CD14-positive monocyte (primary cell): ENCODE data around the gene STARD4. TPM values are rescaled to one million over a fixed set of nuclear protein-coding genes. Genes with fewer than 3 reads are reported as not detected.
A peak's percentile ranks its signal among the peaks of the same experiment; 100 is the strongest.

Source experiments
- DNase-seq, 3 donors: peaks; one replicate each; pipeline ENCODE4 v3.0.0-alpha.2; 2011 to 2022
- H2AFZ ChIP-seq: 2 replicates; pipeline ENCODE4 v1.6.0; 2012; ENCODE audit warnings: mild to moderate bottlenecking, low read depth, low read length, inconsistent platforms; ENCODE audit not compliant: insufficient read depth, poor library complexity, severe bottlenecking
- H3K27ac ChIP-seq, 2 donors: 1 replicate in 1 of 2; 2 replicates in 1 of 2; pipeline ENCODE4 v1.5.1; 2012 to 2013; ENCODE audit warnings: low read length in 2 of 2, control low read depth in 1 of 2, inconsistent platforms in 1 of 2, low read depth in 1 of 2, mild to moderate bottlenecking in 1 of 2
- H3K27me3 ChIP-seq, 2 donors: one replicate each; pipeline versions ENCODE4 v1.6.0 to v1.6.1; 2011 to 2013; ENCODE audit warnings: low read length in 2 of 2; ENCODE audit not compliant: control insufficient read depth in 2 of 2, insufficient read depth in 2 of 2
- H3K36me3 ChIP-seq, 2 donors: replicated peaks in 1 of 2; 1 replicate in 1 of 2; 2 replicates in 1 of 2; pipeline versions ENCODE4 v1.5.1 to v1.6.1; 2012 to 2013; ENCODE audit warnings: low read length in 2 of 2, control low read depth in 1 of 2, inconsistent platforms in 1 of 2, mild to moderate bottlenecking in 1 of 2; ENCODE audit not compliant: insufficient read depth in 2 of 2, control insufficient read depth in 1 of 2
- H3K4me1 ChIP-seq, 2 donors: 1 replicate in 1 of 2; 2 replicates in 1 of 2; pipeline versions ENCODE4 v1.5.1 to v1.6.1; 2012 to 2013; ENCODE audit warnings: low read length in 2 of 2, control low read depth in 1 of 2, inconsistent platforms in 1 of 2, mild to moderate bottlenecking in 1 of 2, moderate library complexity in 1 of 2; ENCODE audit not compliant: insufficient read depth in 2 of 2, control insufficient read depth in 1 of 2
- H3K4me2 ChIP-seq: replicated peaks from 2 replicates; pipeline ENCODE3; 2012; ENCODE audit warnings: low read length, moderate library complexity, mild to moderate bottlenecking; ENCODE audit not compliant: poor library complexity, severe bottlenecking; ENCODE audit errors: extremely low read depth
- H3K4me3 ChIP-seq, 3 experiments: fragments of 200-600 bp in 1 of 3; sonication (generic) in 1 of 3; replicated peaks in 1 of 3; 1 replicate in 2 of 3; 2 replicates in 1 of 3; pipeline ENCODE4 v1.5.1; 2011 to 2013; ENCODE audit warnings: low read length in 3 of 3, mild to moderate bottlenecking in 3 of 3, control low read depth in 2 of 3, low read depth in 2 of 3, inconsistent platforms in 1 of 3, moderate library complexity in 1 of 3
- H3K79me2 ChIP-seq: 2 replicates; pipeline ENCODE4 v1.6.0; 2012; ENCODE audit warnings: mild to moderate bottlenecking, control low read depth, inconsistent platforms, low read length, moderate library complexity; ENCODE audit not compliant: insufficient read depth
- H3K9ac ChIP-seq: 2 replicates; pipeline ENCODE4 v1.6.0; 2017; ENCODE audit warnings: low read length, mild to moderate bottlenecking; ENCODE audit not compliant: insufficient read depth, poor library complexity, severe bottlenecking
- H3K9me3 ChIP-seq, 2 donors: replicated peaks in 1 of 2; 1 replicate in 1 of 2; 2 replicates in 1 of 2; pipeline versions ENCODE4 v1.5.1 to v1.6.1; 2012 to 2013; ENCODE audit warnings: low read length in 2 of 2, control low read depth in 1 of 2; ENCODE audit not compliant: control insufficient read depth in 1 of 2, insufficient read depth in 1 of 2
- H4K20me1 ChIP-seq: 2 replicates; pipeline ENCODE4 v1.6.0; 2012; ENCODE audit warnings: mild to moderate bottlenecking, low read length, control low read depth, moderate library complexity; ENCODE audit not compliant: insufficient read depth
- H3K27ac Mint-ChIP-seq, 7 donors: one replicate each; pipeline ENCODE4 v1.8.0; 2020; ENCODE audit warnings: mild to moderate bottlenecking in 7 of 7, mixed read lengths in 7 of 7, moderate library complexity in 6 of 7, inconsistent platforms in 2 of 7
- H3K27me3 Mint-ChIP-seq, 3 donors: one replicate each; pipeline ENCODE4 v1.8.0; 2021 to 2022; ENCODE audit warnings: low read depth in 3 of 3, mild to moderate bottlenecking in 3 of 3, mixed read lengths in 3 of 3, moderate library complexity in 3 of 3, inconsistent platforms in 1 of 3
- H3K36me3 Mint-ChIP-seq, 2 donors: one replicate each; pipeline ENCODE4 v1.8.0; 2020; ENCODE audit warnings: mixed read lengths in 2 of 2, inconsistent platforms in 1 of 2, mild to moderate bottlenecking in 1 of 2
- H3K4me1 Mint-ChIP-seq: one replicate; pipeline ENCODE4 v1.8.0; 2020; ENCODE audit warnings: mild to moderate bottlenecking, mixed read lengths
- H3K4me3 Mint-ChIP-seq, 2 donors: one replicate each; pipeline ENCODE4 v1.8.0; 2020; ENCODE audit warnings: mild to moderate bottlenecking in 2 of 2, mixed read lengths in 2 of 2, moderate library complexity in 1 of 2
- H3K9me3 Mint-ChIP-seq, 7 donors: one replicate each; pipeline ENCODE4 v1.8.0; 2020 to 2022; ENCODE audit warnings: mixed read lengths in 7 of 7, mild to moderate bottlenecking in 6 of 7, moderate library complexity in 6 of 7, inconsistent platforms in 2 of 7
- CTCF ChIP-seq: fragments of 200-600 bp; IDR thresholded peaks from one replicate; pipeline ENCODE4 v1.8.0; 2022; ENCODE audit warnings: antibody characterized with exemption, mild to moderate bottlenecking
- WGBS: methylation state at CpG from one replicate; pipeline ENCODE4 v1.1.5; 2013; ENCODE audit warnings: missing lambda C conversion rate; ENCODE audit not compliant: insufficient coverage; 5-methylcytosine and 5-hydroxymethylcytosine counted together
- intact Hi-C, 2 donors: fragments of 100-400 bp; cut with micrococcal nuclease; formaldehyde crosslinking; loops; one replicate each; pipeline versions ENCODE4 v1.15.0 to v1.15.1; 2023
- polyA plus RNA-seq, 3 donors: library from polyadenylated mRNA; depleted of rRNA in 1 of 3; unstranded in 2 of 3; stranded (reverse) in 1 of 3; fragments of 300-500 nt in 2 of 3; fragments of >200 nt in 1 of 3; fragmentation: Illumina TruSeq in 2 of 3; gene quantifications; 1 replicate in 2 of 3; 2 replicates in 1 of 3; pipeline ENCODE4 v1.2.3, GENCODE V29; 2012 to 2021

The STARD4 gene
- polyA plus RNA-seq, 3 donors, result 6.4 to 7.7 (median 6.7) TPM

GRCh38 chr5:111535879-111536549, 23.7 kb upstream of the STARD4 start:
- Mint-ChIP-seq H3K36me3 (no peaks in the 10 kb centered on the region), H3K27me3 (peaks cover 2 to 6% (median 3%) of the 10 kb centered on the region in 3 donors), H3K4me1 (peaks cover 27% of the 10 kb centered on the region), H3K4me3 (no peak overlapping the region), H3K9me3 (peaks cover 0 to 9% (median 0%) of the 10 kb centered on the region in 7 donors), H3K27ac (no peak overlapping the region)
- no peak for TF ChIP-seq CTCF
- H3K79me2 ChIP-seq, result no peaks in the 10 kb centered on the region
- intact Hi-C loops, result loop anchor here in 1 of 2 donors (10.0 kb wide), 1 partner anchor 219 kb away; the partner anchor contains the start of gene NREP
- no peaks in the 10 kb centered on the region for H3K9me3 ChIP-seq
- H3K36me3 ChIP-seq, result no peaks in the 10 kb centered on the region
- no peak overlapping the region for H3K4me2 ChIP-seq
- H2AFZ ChIP-seq, result no peak overlapping the region
- no peak for DNase-seq
- H4K20me1 ChIP-seq, result no peaks in the 10 kb centered on the region
- peaks cover 26 to 27% of the 10 kb centered on the region in 2 donors for H3K4me1 ChIP-seq
- no peaks in the 10 kb centered on the region for H3K27me3 ChIP-seq
- no CpG with 5 or more reads among the region's 1 CpG for WGBS
- no peak overlapping the region for H3K4me3 ChIP-seq
- no peak overlapping the region for H3K9ac ChIP-seq
- no peak overlapping the region for H3K27ac ChIP-seq

GRCh38 chr5:111532886-111533582, 20.7 kb upstream of the STARD4 start:
- Histone ChIP-seq H3K4me1 (peaks cover 41 to 57% of the 10 kb centered on the region in 2 donors), H3K79me2 (no peaks in the 10 kb centered on the region), H3K27me3 (no peaks in the 10 kb centered on the region), H3K27ac (no peak overlapping the region), H2AFZ (peak overlapping the region; percentile 19), H3K36me3 (no peaks in the 10 kb centered on the region), H4K20me1 (no peaks in the 10 kb centered on the region), H3K9me3 (no peaks in the 10 kb centered on the region), H3K4me3 (no peak overlapping the region), H3K4me2 (peak overlapping the region; percentile 32), H3K9ac (no peak overlapping the region)
- Mint-ChIP-seq H3K27ac (peak overlapping the region; percentile 38 to 84 (median 76)), H3K36me3 (no peaks in the 10 kb centered on the region), H3K4me1 (peaks cover 50% of the 10 kb centered on the region), H3K27me3 (peaks cover under 1 to 3% (median 3%) of the 10 kb centered on the region in 3 donors), H3K9me3 (peaks cover 0 to 9% (median 0%) of the 10 kb centered on the region in 7 donors), H3K4me3 (peak overlapping the region in 1 of 2 donors; percentile 20)
- TF ChIP-seq CTCF, result no peak
- DNase-seq, result peak in 2 of 3 donors; percentile 18 to 34
- 40% methylated on average over 1 of the region's 5 CpGs for WGBS
- intact Hi-C loops, result loop anchor here in 1 of 2 donors (10.0 kb wide), 1 partner anchor 222 kb away; the partner anchor contains the start of gene NREP
